ENCODE results near the gene JUP. TPM values are rescaled to one million over a fixed set of nuclear protein-coding genes. Genes with fewer than 3 reads are reported as not detected.

Gene JUP
- total and polyA plus RNA-seq, 2 of the 13 experiments (the other 11 are each of a cell fraction or from before 2014, with no cell fraction given), result 12.1 to 20.6 TPM

DNA sequence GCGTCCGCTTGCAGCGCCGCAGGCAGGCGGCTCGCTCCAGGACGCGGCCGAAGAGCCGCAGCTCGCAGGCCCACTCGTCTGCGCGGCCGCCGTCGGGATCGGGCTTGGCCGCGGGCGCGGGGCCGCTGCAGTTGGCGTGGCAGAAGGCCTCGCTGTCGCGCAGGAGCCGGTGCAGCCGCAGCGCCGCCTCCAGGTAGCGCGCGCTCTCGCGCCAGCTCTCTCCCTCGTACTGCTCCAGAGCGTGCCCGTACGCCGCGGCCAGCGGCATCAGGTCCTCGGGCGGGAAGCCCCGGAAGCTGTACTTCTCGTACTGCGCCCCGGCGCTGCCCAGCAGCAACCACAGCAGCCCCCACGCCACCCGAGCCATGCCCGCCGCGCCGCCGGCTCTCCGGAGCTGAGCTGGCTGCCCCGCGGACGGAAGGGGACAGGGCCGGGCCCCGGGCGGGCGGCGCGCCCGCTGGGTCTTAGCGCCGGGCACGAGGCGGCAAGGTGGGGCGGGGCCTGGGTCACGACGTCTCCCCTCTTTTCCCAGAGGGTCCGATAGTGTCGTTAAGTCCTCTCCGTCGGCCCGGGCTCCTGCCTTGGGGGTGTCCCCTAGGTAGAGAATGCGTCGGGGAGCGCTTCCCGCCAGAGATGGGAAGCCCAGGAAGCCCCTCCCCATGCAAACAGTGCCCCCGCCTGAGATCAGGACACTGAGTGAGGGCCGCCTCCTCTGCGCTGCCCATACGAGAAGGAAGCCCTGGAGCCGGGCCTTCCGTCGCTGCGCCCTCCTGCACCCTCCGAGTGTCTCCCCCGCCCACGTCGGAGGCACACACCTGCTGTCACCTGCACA lies 25.3 kb upstream of the JUP start, which contains the start of gene P3H4 (continued):
- TF ChIP-seq CREB1 (IDR thresholded peaks at IDR 0.05) (no peak), CREB1 (CRISPR knock-in tag; IDR thresholded peaks at IDR 0.05) (no peak), NPAS2 (CRISPR knock-in tag; IDR thresholded peaks at IDR 0.05; ENCODE audit: borderline replicate concordance) (no peak), KLF16 (CRISPR knock-in tag; IDR thresholded peaks at IDR 0.05) (0 out of 4 replicates have a peak, but pooled peaks have one; percentile 23 to 38), ZBTB7B (CRISPR knock-in tag; IDR thresholded peaks at IDR 0.05) (peak; percentile 28; the same call in 1 of the 2 replicates), HDAC2 (CRISPR knock-in tag; IDR thresholded peaks at IDR 0.05) (peak; percentile 38), ZBTB38 (CRISPR knock-in tag; IDR thresholded peaks at IDR 0.05) (no peak), KDM2A (CRISPR knock-in tag; IDR thresholded peaks at IDR 0.05; ENCODE audit: borderline replicate concordance, low read depth) (peak; percentile 65), PHF5A (CRISPR knock-in tag; IDR thresholded peaks at IDR 0.05; ENCODE audit: low read depth, unreplicated experiment) (no peak), ZNF382 (CRISPR knock-in tag; IDR thresholded peaks at IDR 0.05; ENCODE audit: borderline replicate concordance) (no peak), ZNF101 (CRISPR knock-in tag; IDR thresholded peaks at IDR 0.05; ENCODE audit: borderline replicate concordance, low read depth) (no peak), MYC (CRISPR knock-in tag; IDR thresholded peaks at IDR 0.05; ENCODE audit: borderline replicate concordance) (peak; percentile 89), TP53 (CRISPR knock-in tag; conservative IDR thresholded peaks at IDR 0.05) (no peak; the same call in none of the 2 replicates), MBNL3 (CRISPR knock-in tag; conservative IDR thresholded peaks at IDR 0.05) (no peak), KMT2A (CRISPR knock-in tag; IDR thresholded peaks at IDR 0.05) (peak; percentile 60; the same call in 1 of the 2 replicates), SYNCRIP (IDR thresholded peaks at IDR 0.05; ENCODE audit: insufficient read depth, low read depth, low read length) (no peak), THYN1 (CRISPR knock-in tag; IDR thresholded peaks at IDR 0.05; ENCODE audit: borderline replicate concordance, low read depth) (no peak), THAP11 (CRISPR knock-in tag; IDR thresholded peaks at IDR 0.05) (peak; percentile 47; the same call in 1 of the 2 replicates), REXO4 (CRISPR knock-in tag; IDR thresholded peaks at IDR 0.05; ENCODE audit: borderline replicate concordance) (no peak)
- TF ChIP-seq, protein P1, sequence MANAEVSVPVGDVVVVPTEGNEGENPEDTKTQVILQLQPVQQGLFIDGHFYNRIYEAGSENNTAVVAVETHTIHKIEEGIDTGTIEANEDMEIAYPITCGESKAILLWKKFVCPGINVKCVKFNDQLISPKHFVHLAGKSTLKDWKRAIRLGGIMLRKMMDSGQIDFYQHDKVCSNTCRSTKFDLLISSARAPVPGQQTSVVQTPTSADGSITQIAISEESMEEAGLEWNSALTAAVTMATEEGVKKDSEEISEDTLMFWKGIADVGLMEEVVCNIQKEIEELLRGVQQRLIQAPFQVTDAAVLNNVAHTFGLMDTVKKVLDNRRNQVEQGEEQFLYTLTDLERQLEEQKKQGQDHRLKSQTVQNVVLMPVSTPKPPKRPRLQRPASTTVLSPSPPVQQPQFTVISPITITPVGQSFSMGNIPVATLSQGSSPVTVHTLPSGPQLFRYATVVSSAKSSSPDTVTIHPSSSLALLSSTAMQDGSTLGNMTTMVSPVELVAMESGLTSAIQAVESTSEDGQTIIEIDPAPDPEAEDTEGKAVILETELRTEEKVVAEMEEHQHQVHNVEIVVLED (CRISPR knock-in tag; IDR thresholded peaks at IDR 0.05; ENCODE audit: borderline replicate concordance), result peak; percentile 70
- TF ChIP-seq, protein P2, sequence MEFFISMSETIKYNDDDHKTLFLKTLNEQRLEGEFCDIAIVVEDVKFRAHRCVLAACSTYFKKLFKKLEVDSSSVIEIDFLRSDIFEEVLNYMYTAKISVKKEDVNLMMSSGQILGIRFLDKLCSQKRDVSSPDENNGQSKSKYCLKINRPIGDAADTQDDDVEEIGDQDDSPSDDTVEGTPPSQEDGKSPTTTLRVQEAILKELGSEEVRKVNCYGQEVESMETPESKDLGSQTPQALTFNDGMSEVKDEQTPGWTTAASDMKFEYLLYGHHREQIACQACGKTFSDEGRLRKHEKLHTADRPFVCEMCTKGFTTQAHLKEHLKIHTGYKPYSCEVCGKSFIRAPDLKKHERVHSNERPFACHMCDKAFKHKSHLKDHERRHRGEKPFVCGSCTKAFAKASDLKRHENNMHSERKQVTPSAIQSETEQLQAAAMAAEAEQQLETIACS (CRISPR knock-in tag; IDR thresholded peaks at IDR 0.05), result peak; percentile 89
- TF ChIP-seq, protein P3, sequence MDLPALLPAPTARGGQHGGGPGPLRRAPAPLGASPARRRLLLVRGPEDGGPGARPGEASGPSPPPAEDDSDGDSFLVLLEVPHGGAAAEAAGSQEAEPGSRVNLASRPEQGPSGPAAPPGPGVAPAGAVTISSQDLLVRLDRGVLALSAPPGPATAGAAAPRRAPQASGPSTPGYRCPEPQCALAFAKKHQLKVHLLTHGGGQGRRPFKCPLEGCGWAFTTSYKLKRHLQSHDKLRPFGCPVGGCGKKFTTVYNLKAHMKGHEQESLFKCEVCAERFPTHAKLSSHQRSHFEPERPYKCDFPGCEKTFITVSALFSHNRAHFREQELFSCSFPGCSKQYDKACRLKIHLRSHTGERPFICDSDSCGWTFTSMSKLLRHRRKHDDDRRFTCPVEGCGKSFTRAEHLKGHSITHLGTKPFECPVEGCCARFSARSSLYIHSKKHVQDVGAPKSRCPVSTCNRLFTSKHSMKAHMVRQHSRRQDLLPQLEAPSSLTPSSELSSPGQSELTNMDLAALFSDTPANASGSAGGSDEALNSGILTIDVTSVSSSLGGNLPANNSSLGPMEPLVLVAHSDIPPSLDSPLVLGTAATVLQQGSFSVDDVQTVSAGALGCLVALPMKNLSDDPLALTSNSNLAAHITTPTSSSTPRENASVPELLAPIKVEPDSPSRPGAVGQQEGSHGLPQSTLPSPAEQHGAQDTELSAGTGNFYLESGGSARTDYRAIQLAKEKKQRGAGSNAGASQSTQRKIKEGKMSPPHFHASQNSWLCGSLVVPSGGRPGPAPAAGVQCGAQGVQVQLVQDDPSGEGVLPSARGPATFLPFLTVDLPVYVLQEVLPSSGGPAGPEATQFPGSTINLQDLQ (CRISPR knock-in tag; IDR thresholded peaks at IDR 0.05), result peak; percentile 91
- TF ChIP-seq, protein P4, sequence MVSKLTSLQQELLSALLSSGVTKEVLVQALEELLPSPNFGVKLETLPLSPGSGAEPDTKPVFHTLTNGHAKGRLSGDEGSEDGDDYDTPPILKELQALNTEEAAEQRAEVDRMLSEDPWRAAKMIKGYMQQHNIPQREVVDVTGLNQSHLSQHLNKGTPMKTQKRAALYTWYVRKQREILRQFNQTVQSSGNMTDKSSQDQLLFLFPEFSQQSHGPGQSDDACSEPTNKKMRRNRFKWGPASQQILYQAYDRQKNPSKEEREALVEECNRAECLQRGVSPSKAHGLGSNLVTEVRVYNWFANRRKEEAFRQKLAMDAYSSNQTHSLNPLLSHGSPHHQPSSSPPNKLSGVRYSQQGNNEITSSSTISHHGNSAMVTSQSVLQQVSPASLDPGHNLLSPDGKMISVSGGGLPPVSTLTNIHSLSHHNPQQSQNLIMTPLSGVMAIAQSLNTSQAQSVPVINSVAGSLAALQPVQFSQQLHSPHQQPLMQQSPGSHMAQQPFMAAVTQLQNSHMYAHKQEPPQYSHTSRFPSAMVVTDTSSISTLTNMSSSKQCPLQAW (CRISPR knock-in tag; IDR thresholded peaks at IDR 0.05), result no peak
